GM19239 (cell line): ENCODE measurements around the gene ITGB3BP.
A peak's percentile ranks its signal among the peaks of the same experiment; 100 is the strongest.
"Not testable (repeated sequence)": the region's sequence is repeated elsewhere in the genome, so short reads cannot be mapped to it uniquely, and the experiment has no call there.

Experiments
- DNase-seq: peaks from one replicate; pipeline ENCODE4 v3.0.0; 2011; ENCODE audit warnings: low spot score; ENCODE audit not compliant: insufficient read length
- FAIRE-seq: peaks from 2 replicates; lab custom pipeline; 2011; peaks lifted over from hg19 to GRCh38; lab: Jason Lieb, UNC

ITGB3BP gene

DNA sequence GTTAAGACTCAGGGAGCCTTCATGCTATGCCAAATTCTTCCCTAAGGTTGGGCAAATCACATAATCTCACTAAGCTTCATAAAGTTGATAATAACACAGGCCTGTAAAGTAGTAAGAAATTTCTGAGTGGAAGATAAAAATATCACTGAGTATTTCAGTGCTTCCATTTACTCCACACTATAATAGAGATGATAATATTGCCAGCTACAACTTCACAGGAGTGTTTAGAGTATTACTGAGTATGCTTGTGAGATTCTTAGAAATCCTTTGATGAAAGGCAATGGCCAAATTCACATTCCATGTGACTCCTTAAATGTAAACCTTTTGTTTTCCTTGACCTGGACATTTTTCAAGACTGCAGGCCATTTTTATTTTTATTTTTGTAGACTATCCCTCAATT is 10.4 kb downstream of the ITGB3BP start:
- DNase-seq, result no peak
- FAIRE-seq, result no peak

DNA sequence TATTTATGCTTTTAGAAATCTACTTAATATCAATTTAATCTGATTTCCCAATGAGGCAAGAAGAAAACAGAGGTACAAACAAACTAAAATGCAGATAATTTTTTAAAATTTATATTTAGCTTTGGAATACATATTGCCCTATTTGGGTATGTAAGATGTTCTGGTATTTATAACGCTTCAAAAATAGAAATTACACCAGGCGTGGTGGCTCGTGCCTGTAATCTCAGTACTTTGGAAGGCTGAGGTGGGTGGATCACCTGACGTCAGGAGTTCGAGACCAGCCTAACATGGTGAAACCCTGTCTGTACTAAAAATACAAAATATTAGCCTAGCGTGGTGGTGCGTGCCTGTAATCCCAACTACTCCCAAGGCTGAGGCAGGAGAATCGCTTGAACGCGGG is 13.3 kb downstream of the ITGB3BP start:
- FAIRE-seq (no peak), DNase-seq (no peak)

DNA sequence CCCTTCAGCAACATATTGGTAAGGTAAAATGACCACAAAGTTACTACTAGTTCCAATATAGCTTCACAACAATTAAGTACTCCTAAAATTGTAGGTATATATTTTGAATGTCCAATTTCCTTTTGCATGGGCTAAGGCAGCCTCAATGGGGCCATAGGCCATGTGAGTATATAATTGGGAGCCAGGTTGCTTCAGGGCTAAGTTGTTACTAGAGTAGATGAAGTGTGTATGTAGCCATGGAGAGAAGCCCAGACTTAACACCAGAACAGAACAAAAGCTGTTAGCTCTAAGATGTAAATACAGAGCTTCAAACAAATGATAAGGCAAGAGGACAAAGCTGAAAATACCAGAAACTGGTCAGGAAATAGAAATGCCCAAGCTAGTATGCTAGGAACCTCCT is 16.2 kb downstream of the ITGB3BP start:
- no peak for DNase-seq
- FAIRE-seq, result no peak

DNA sequence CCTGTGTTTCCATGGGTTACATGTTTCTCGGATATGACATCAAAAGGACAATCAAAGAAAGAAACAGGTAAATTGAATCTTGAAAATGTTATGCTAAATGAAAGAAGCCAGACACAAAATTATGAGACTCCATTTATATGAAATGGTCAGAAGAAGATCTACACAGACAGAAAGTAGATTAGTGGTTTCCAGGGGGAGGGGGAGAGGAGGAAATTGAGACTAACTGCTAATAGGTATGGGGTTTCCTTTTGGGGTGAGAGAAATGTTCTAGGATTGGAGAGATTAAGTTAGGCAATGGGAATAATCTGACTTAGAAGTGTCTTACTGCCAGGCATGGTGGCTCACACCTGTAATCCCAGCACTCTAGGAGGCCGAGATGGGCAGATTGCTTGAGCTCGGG is 21.8 kb downstream of the ITGB3BP start:
- no peak for DNase-seq
- peak; percentile 68 for FAIRE-seq

DNA sequence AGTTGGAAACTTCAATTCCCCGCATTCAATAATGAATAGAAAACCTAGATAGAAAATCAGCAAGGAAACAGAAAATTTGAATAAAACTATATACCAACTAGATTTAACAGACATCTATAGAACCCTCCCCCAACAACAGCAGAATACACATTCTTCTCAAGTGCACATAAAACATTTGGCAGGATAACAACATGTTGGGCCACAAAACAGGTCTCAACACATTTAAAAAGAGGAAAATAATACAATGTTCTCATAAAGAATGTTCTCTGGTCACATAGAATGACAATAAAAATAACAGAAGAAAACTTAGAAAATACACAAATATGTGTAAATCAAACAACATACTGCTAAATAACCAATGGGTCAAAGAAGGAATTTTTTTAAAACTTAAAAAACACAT is 24.9 kb downstream of the ITGB3BP start:
- DNase-seq (no peak), FAIRE-seq (no peak)

DNA sequence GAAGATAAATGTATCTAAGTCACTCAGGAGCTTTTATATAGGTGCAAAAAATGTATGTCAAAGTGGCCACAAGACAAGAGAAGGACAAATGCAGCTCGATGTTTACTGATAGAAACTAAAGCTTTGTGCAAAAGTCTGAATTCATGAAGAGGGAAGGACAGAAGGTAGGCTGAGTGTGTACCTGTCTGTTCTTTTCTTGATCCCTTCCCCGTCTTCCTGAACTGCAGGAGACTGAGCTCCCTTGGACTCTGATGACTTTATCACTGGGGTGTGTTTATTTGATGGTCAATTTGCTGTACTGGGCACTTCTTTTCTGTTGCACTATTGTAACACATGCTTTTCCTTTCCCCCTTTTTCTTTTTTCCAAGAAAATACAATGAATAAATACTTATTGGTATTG is 25.4 kb downstream of the ITGB3BP start:
- no peak for DNase-seq
- no peak for FAIRE-seq

DNA sequence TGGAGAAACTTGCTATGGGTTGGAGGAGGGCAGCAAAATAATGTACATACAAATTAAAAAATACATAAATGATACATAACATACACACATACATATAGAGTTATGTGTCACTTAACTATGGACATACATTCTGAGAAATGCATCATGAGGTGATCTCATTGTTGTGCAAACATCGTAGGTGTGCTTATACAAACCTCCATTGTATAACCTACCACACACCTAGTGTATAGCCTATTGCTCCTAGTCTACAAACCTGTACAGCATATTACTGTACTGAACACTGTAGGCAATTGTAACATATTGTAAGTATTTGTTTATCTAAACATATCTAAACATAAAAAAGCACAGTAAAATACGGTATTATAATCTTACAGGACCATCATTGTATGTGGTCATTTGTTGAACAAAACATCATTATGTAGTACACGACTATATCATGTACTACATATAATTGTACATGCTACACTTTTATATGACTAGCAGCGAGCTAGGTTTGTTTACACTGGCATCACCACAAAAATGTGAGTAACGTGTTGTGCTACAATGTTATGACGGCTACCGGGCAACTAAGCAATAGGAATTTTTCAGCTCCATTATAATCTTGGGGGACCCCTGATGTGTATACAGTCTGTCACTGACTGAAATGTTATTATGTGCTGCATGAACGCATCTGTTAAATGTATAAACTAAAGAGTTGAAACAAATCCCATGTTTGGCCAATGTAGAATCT is 35.5 kb downstream of the ITGB3BP start:
- DNase-seq, result no peak
- FAIRE-seq, result no peak

DNA sequence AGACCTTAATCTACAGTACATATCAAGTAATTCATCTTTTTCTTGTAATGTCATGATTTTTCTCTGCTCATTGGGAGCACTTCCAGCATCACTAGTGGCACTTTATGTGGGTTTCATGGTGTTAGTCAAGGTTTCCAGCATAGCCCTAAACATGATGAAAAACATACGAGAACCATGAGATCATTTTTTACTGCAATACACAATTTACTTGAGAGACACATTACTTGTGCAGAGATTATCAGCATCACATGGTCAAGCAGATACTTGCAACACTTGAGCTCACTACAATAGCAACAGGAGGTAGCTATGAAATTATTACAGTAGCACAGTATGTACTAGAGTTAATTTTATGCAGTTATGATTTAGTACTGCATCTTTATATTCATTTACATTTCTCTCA is 36.4 kb downstream of the ITGB3BP start:
- no peak for FAIRE-seq
- DNase-seq, result no peak

DNA sequence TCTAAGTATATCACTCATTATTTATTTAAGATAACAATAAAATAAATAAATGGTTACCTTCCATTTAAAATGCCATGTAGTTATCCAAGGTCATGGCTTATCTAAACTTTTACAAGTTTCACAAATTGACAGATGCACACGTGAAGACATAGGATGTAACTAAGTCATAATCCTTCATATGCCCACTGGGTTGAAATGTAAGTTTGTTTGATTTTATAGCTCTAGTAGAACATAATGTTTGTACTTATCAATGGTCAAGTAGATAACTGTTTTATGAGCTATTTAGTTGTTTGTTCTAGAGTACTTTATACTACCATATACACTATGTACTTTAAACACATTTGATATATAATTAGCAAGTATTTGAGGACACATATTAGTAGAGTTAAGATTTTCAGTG is 43.0 kb downstream of the ITGB3BP start:
- DNase-seq (no peak), FAIRE-seq (no peak)

DNA sequence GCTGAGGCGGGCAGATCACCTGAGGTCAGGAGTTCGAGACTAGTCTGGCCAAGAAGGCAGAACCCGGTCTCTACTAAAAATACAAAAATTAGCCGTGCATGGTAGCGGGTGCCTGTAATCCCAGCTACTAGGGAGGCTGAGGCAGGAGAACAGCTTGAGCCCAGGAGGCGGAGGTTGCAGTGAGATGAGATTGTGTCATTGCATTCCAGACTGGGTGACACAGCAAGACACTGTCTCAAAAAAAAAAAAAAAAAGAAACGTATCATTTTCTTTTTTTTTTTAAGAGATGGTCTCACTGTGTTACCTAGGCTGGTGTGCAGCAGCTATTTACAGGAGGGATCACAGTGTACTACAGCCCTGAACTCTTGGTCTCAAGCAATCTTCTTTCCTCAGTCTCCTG is 47.3 kb downstream of the ITGB3BP start:
- FAIRE-seq (no peak), DNase-seq (no peak)

DNA sequence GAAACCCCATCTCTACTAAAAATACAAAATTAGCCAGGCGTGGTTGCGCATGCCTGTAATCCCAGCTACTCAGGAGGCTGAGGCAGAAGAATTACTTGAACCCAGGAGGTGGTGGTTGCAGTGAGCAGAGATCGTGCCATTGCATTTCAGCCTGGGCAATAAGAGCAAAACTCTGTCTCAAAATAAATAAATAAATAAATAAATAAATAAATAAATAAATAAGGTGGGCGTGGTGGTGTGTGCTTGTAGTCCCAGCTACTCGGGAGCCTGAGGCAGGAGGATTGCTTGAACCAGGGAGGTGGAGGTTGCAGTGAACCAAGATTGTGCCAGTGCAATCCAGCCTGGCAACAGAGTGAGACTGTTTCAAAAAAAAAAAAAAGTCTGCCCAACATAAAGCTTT is 54.3 kb downstream of the ITGB3BP start:
- DNase-seq, FAIRE-seq: not testable (repeated sequence)

DNA sequence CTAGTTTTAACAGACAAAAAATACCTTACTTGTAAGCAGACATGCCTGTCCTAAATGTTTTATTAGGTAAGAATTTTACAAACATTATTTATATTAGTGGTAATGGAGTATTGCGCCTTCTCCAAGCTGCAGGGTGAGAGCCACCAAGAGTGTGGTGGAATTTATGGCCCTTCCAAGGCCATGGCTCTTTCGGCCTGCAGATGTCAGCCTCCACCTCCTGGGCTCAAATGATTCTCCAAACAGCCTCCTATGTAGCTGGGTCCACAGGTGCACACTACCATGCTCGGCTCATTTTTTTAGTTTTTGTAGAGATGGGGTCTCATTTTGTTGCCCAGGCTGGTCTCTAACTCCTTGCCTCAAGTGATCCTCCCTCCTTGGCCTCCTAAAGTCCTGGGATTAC is 56.3 kb downstream of the ITGB3BP start:
- FAIRE-seq (no peak), DNase-seq (no peak)

DNA sequence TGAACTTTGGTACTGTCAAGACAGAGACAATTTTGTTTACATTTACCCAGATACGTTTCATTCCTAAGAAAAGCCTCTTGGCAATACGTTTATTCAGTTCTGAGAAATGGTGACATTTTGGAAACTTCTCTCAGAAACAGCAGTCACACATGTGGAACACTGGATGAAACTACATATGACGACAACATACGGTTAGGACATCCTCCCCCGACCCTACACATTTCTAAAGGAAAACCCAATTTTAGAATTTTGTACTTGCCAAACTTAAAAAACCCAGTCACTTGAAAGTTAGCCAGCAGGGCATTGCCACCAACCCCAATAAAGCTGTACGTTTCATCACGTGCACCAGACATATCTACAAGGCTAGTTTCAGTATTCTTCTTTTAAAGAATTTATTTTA is 56.8 kb downstream of the ITGB3BP start:
- no peak for FAIRE-seq
- DNase-seq, result no peak

DNA sequence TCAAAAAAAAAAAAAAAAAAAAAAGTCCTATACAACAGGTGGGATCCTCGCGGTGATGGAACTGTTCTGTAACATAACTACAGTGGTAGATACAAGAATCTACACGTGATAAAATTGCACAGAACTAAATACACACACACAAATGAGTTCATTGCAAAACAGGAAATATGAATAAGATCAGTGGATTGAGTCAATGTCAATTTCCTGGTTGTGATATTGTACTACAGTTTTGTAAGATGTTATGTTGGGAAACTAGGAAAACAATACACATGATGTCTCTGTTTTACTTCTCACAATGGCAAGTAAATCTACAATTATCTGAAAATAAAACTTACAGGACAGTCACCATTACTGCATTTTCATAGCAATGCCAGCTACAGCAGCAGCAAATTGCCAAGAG is 59.8 kb downstream of the ITGB3BP start:
- no peak for FAIRE-seq
- DNase-seq, result no peak

DNA sequence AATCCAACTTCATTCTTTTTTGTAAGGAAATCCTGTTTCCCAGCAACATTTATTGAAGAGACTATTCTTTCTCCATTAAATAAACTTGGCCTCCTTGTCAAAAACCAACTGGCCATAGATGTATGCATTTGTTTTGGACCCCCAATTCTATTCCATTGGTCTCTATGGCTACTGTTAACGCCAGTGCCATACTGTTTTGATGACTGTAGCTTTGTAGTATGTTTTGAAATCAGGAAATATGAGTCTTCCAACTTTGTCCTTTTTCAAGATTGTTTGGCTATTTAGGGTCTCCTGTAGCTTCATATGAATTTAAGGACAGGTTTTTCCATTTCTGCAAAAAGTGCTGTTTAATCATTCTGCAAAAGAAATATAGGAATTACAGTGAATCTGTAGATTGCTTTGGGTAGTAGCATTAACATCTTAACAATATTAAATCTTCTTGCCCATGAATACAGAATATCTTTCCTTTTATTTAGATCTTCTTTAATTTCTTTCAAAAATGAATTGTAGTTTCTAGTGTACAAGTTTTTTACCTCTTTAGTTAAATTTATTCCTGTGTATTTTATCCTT is 61.3 kb downstream of the ITGB3BP start:
- no peak for FAIRE-seq

DNA sequence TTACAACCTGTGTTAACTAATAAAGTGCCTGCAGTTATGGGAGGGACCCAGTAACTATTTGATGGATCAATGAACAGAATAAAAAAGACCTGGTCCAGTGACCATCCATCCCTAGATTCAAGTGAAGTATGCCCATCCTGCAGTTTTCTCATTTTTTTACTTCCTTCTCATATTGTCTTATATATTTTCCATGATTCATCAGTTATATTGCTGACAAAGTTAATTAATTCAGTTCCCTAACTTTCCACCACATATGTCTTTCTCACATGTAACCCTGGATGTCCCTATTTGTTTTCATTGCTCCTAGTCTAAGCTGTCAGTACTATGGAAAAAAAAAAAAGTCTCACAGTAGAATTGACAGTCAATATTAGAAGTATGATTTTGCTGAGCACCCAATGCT is 64.3 kb downstream of the ITGB3BP start:
- FAIRE-seq (no peak), DNase-seq (no peak)

More for the DNA sequence above, 61.3 kb downstream of the ITGB3BP start:
- no peak for DNase-seq

DNA sequence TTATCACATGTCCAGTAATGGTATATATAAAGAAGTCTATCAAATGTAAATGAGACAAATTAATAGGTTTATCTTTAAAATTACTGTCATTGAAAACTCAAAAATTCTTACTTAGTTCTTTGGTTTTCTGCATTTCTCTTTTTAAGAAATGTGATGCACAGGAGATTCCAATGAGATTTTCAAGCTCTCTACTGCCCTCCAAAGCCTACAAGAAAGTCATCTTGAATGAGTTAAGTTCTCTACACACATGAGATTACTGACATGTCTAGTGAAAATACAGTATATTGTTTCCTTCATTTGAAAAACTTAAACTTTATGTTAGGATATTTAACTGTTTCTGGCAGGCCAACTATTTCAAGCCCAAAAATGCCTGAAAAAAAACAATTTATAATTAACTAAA is 68.8 kb downstream of the ITGB3BP start:
- DNase-seq (no peak), FAIRE-seq (peak; percentile 14)

DNA sequence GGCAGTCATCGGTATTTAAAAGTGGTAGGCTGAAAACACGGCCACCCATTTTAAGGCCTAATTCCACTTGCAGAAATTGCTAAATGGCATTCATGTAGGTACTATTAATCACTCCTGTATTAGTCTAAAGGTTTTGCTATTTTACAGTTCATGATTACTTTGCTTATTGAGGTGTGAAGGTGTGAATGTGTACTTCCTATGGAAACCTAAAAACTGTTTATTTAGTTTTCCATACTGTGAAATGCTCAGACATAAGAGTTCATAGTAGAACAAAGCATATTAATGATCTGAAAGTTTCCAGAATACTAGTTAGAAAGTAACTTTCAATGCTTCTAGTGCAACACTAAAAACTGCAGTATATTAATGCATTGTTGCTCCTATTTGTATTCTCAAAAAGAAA is 69.8 kb downstream of the ITGB3BP start:
- DNase-seq (no peak), FAIRE-seq (peak; percentile 79)

DNA sequence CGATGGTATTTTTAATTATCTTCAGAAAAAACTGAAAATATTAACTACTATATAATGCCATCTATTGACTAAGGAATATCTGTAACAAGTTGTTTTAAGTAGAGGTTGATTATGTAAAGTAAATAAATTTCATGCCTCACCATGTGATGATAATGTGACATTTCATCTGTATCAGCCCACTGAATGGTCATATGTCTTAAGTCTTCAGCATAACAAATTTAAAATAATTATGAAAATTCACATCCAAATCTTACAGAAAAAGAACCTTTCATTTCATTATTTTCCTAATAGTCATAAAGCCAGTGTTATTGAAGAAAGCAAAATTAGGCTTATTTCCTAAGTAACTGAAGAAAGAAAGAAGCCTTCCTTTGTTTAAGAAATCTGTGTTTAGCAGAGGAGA is 72.6 kb downstream of the ITGB3BP start:
- no peak for FAIRE-seq

DNA sequence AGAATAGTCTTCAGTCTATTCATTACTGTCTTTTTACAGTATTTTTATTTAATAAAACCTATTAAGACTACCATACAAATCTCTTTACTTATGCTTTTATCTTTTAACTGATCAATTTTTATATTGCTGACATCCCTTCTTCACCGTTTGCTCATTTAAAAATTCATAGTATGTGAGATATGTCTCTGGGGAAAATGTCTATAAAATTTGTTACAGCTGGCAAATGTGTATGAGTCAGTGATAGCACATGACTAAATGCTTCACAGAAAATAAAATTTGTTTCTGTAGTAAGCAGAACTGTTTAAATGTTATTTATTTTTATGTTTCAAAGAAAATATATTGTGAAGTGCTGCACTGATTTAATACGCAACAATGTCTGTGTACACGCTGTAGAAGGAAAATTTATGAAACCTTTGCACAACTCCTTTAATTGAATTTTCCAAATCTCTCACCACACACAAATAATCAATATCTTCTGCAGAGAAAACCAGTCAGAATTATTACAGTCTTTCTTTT is 74.2 kb downstream of the ITGB3BP start:
- no peak for DNase-seq
- no peak for FAIRE-seq

More for the DNA sequence above, 72.6 kb downstream of the ITGB3BP start:
- no peak for DNase-seq

DNA sequence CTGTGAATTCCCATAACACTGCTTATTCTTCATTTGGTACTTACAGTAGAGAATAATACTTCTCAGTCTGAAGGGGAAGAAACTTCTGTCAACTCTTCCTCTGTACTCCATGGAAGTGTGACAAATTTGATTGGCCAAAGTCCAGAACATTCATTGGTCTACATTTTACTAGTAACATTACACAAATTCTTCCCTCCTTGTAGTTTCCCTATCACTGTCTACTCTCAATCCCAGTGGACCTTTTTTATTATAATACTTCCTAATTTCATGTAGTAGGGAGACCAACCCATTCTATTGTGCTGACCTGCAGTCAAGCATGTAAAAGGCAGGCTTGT is 80.9 kb downstream of the ITGB3BP start:
- DNase-seq, result no peak

DNA sequence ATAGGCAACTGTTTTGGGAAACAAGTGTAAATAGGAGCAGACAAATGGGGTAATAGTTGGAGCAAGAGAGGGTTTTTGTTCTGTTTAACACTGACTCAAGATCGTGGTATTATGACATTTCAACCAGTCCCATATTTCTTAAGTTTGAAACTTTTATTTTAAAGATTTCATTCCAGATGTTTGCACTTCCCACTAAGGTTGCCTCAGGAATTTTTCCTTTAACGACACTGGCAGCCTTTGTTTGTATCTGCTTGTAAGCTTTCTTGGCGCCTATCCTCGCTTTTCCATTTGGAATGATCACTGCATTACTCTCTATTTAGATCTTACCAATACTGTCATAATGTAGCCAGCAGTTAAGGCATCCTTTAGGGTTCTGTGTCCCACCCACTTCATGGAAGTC is 87.9 kb downstream of the ITGB3BP start:
- FAIRE-seq (no peak), DNase-seq (no peak)

More for the DNA sequence above, 80.9 kb downstream of the ITGB3BP start:
- FAIRE-seq, result no peak
